Body of pancreas (tissue), 4 donors: ENCODE measurements around the gene SI.

ENCODE experiments used
- CTCF ChIP-seq, 7 experiments: fragments of 450-650 bp in 4 of 7; fragments of 200-600 bp in 3 of 7; sonication (generic) in 3 of 7; IDR thresholded peaks; one replicate each; pipeline ENCODE4 v1.5.1; 2016 to 2019; ENCODE audit warnings: antibody characterized with exemption in 7 of 7
- POLR2A ChIP-seq, 3 donors: fragments of 450-650 bp; IDR thresholded peaks; one replicate each; pipeline ENCODE4 v1.6.1; 2016; ENCODE audit warnings: antibody characterized with exemption in 3 of 3, mild to moderate bottlenecking in 2 of 3

- TF ChIP-seq CTCF (IDR thresholded peaks at IDR 0.05) (no peak), POLR2A (IDR thresholded peaks at IDR 0.05) (no peak)
Measured at GRCh38 chr3:164962610-164963009, 115.7 kb downstream of the SI start.
